Esophagus squamous epithelium (tissue), 5 donors: ENCODE data around the gene HNRNPH1. TPM values are rescaled to one million over a fixed set of nuclear protein-coding genes. Genes with fewer than 3 reads are reported as not detected.

Experiments used
- DNase-seq: peaks from one replicate; lab custom pipeline; 2025; lab: John Stamatoyannopoulos, UW
- H3K27ac ChIP-seq, 4 donors: fragments of 200-600 bp; sonication (generic); one replicate each; pipeline ENCODE4 v1.5.1; 2016 to 2019; ENCODE audit warnings: mild to moderate bottlenecking in 1 of 4
- H3K27me3 ChIP-seq, 4 donors: fragments of 200-600 bp; sonication (generic); 1 replicate in 3 of 4; 2 replicates in 1 of 4; pipeline versions ENCODE4 v1.5.1 to v1.6.0; 2017 to 2021; ENCODE audit warnings: antibody characterized with exemption in 1 of 4
- H3K36me3 ChIP-seq, 3 donors: fragments of 200-600 bp; sonication (generic); one replicate each; pipeline ENCODE4 v1.5.1; 2016 to 2019
- H3K4me1 ChIP-seq, 3 donors: fragments of 200-600 bp; sonication (generic); one replicate each; pipeline ENCODE4 v1.5.1; 2017 to 2019
- H3K4me3 ChIP-seq, 4 donors: fragments of 200-600 bp; sonication (generic); 1 replicate in 3 of 4; 2 replicates in 1 of 4; pipeline ENCODE4 v1.5.1; 2016 to 2019; ENCODE audit warnings: mild to moderate bottlenecking in 2 of 4, moderate library complexity in 1 of 4
- H3K9me3 ChIP-seq, 3 donors: fragments of 200-600 bp; sonication (generic); one replicate each; pipeline ENCODE4 v1.5.1; 2016 to 2019
- POLR2A ChIP-seq, 4 donors: fragments of 450-650 bp; IDR thresholded peaks; one replicate each; pipeline ENCODE4 v1.6.1; 2017; ENCODE audit warnings: antibody characterized with exemption in 4 of 4, mild to moderate bottlenecking in 4 of 4, moderate library complexity in 3 of 4
- WGBS, 2 donors: methylation state at CpG; one replicate each; pipeline ENCODE4 v1.1.5; 2018; 5-methylcytosine and 5-hydroxymethylcytosine counted together
- intact Hi-C: fragments of 100-400 bp; cut with DNase I; formaldehyde crosslinking; loops from one replicate; pipeline ENCODE4 v1.15.0; 2022
- total RNA-seq, 4 donors: library from RNA; depleted of rRNA; stranded (reverse); fragments of >200 nt; gene quantifications; one replicate each; pipeline ENCODE4 v1.1.0, GENCODE V29; 2016
- TF ChIP-seq, protein P1 (sequence below), 6 experiments: fragments of 450-650 bp in 4 of 6; fragments of 200-600 bp in 2 of 6; sonication (generic) in 2 of 6; IDR thresholded peaks; one replicate each; pipeline ENCODE4 v1.5.1; 2016 to 2019; ENCODE audit warnings: antibody characterized with exemption in 6 of 6, mild to moderate bottlenecking in 4 of 6, moderate library complexity in 4 of 6
- donor health status: DM: yes; HTN: yes; CAD: no.

HNRNPH1 gene
- total RNA-seq, 4 donors from 2014 or later, result 209 to 645 (median 383) TPM

DNA sequence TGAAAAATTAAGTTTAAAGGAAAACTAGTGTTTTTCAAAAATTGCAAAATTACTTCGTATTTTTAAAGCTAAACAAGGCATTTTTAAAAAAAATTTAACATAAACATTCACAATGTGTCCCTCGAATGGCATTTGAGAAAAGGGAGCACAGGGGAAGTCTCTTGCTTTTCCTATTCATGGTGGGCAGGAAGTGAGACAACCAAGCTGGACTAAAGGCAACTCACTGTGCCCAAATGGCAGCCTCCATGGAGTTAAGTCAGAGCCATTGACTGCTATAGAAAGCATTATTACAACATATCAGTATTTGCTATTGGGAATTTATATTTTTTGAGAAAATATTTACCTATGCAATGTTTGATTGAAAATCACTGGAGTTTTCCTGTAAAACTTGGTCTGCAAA lies 8.3 kb downstream of the HNRNPH1 start:
- peaks cover 1 to 98% (median 78%) of the 10 kb centered on the region in 3 donors for H3K4me1 ChIP-seq
- no peaks in the 10 kb centered on the region for H3K9me3 ChIP-seq
- H3K4me3 ChIP-seq, result no peak overlapping the region
- no peak for DNase-seq
- H3K36me3 ChIP-seq, result peaks cover 57 to 100% (median 66%) of the 10 kb centered on the region in 3 donors
- H3K27me3 ChIP-seq, result no peaks in the 10 kb centered on the region
- WGBS, 2 donors, result 37 to 38% methylated on average over 2 of the region's 2 CpGs
- intact Hi-C loops, result no loop called here
- peak overlapping the region in 1 of 4 donors; percentile 17 for H3K27ac ChIP-seq
- no peak for TF ChIP-seq POLR2A (IDR thresholded peaks at IDR 0.05)
- TF ChIP-seq, protein P1, sequence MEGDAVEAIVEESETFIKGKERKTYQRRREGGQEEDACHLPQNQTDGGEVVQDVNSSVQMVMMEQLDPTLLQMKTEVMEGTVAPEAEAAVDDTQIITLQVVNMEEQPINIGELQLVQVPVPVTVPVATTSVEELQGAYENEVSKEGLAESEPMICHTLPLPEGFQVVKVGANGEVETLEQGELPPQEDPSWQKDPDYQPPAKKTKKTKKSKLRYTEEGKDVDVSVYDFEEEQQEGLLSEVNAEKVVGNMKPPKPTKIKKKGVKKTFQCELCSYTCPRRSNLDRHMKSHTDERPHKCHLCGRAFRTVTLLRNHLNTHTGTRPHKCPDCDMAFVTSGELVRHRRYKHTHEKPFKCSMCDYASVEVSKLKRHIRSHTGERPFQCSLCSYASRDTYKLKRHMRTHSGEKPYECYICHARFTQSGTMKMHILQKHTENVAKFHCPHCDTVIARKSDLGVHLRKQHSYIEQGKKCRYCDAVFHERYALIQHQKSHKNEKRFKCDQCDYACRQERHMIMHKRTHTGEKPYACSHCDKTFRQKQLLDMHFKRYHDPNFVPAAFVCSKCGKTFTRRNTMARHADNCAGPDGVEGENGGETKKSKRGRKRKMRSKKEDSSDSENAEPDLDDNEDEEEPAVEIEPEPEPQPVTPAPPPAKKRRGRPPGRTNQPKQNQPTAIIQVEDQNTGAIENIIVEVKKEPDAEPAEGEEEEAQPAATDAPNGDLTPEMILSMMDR (IDR thresholded peaks at IDR 0.05), result no peak

DNA sequence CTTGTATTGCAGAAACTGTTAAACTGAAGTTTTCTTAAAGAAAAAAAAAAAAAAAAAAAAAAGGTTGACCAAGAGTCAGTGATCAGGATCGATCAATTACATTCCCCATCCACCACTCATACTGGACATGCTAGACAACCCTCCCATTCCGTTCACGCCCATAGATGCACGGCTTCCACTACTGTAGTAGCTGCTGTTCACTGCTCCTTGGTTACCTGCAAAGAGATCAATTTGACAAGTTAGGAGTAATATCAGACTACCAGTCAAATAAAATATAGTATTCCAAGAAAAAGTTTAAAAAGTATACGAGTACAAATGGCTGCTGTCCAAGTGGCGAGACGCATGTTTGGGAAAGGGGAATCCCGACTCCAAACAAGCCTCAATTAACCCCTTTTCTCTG lies 8.7 kb downstream of the HNRNPH1 start:
- H3K9me3 ChIP-seq, result no peaks in the 10 kb centered on the region
- 39 to 42% methylated on average over 8 of the region's 8 CpGs for WGBS, 2 donors
- no peak for DNase-seq
- H3K27me3 ChIP-seq, result no peaks in the 10 kb centered on the region
- peak overlapping the region in 1 of 4 donors; percentile 17 for H3K27ac ChIP-seq
- TF ChIP-seq, protein P1 (IDR thresholded peaks at IDR 0.05), result no peak
- no peak for TF ChIP-seq POLR2A (IDR thresholded peaks at IDR 0.05)
- intact Hi-C loops, result no loop called here
- H3K4me3 ChIP-seq, result no peak overlapping the region
- H3K36me3 ChIP-seq, result peaks cover 62 to 100% (median 66%) of the 10 kb centered on the region in 3 donors
- H3K4me1 ChIP-seq, result peaks cover 6 to 98% (median 79%) of the 10 kb centered on the region in 3 donors

DNA sequence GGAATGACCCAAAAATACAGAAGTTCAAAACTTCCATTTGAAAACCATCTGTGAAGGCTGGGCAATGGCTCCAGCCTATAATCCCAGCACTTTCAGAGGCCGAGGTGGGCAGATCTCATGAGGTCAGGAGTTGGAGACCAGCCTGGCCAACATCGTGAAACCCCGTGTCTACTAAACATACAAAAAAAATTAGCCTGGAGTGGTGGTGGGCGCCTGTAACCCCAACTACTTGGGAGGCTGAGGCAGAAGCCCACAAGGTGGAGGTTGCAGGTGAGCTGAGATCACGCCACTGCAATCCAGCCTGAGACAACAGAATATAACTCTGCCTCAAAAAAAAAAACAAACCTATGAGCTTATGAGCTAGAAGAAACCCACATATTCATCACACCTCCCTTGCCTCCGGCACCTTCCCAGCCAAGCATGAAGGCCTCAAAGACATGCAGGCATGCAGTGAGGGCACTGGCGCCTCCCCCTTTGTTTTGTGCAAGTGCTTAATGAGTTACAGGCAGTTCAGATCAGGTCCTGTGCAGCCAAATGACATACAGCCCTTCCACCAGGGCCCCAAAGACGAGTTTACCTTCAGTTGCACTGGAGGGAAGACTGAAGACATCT lies 9.9 kb downstream of the HNRNPH1 start:
- no peaks in the 10 kb centered on the region for H3K27me3 ChIP-seq
- peaks cover 59 to 100% (median 66%) of the 10 kb centered on the region in 3 donors for H3K36me3 ChIP-seq
- peaks cover 6 to 98% (median 69%) of the 10 kb centered on the region in 3 donors for H3K4me1 ChIP-seq
- no peak for DNase-seq
- TF ChIP-seq, protein P1 (IDR thresholded peaks at IDR 0.05), result no peak
- TF ChIP-seq POLR2A (IDR thresholded peaks at IDR 0.05), result no peak
- H3K4me3 ChIP-seq, result no peak overlapping the region
- peak overlapping the region in 2 of 4 donors; percentile 12 to 53 for H3K27ac ChIP-seq
- 48% methylated on average over 7 of the region's 8 CpGs for WGBS, 2 donors
- intact Hi-C loops, result no loop called here
- H3K9me3 ChIP-seq, result no peaks in the 10 kb centered on the region

DNA sequence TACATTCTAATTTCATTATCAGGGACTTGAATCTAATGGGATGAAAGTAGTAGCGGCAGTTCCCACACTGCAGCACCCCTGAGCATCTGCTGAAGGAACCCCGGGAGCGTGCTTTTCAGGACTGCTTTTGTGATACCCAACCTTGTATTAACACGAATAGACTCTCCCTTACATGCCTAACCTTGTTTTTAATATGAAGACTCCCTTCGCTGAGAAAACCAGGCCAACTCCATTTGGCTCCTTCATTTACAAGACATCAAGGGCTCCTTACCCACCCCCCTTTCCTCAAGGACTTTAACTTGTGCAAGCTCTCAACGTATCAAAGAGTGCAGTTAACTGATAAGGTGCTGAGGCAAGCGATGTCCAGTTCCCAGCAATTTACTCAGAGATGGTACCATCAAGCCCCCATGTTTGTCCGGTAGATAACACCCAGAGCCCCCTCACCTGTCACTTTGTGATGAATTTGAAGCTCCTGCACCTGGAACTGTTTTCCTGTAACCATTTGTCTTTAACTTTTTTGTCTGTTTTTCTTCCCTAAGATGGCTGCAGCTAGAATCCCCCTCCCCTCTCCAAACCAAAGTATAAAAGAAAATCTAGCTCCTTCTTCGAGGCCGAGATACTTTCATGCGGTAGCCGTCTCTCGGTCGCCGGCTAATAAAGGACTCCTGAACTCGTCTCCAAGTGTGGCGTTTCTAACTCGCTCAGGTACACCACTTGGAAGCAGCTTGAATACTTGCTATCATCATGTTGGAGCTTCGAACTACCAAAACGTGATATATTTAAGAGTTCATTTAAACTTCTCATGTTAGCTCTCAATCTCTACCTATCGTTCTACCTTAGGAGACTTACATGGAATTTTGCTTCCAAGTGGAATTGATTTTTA lies 10.7 kb downstream of the HNRNPH1 start:
- Histone ChIP-seq H3K27ac (peak overlapping the region in 2 of 4 donors; percentile 12 to 53), H3K4me3 (no peak overlapping the region), H3K9me3 (no peaks in the 10 kb centered on the region), H3K36me3 (peaks cover 55 to 100% (median 63%) of the 10 kb centered on the region in 3 donors), H3K4me1 (peaks cover 8 to 98% (median 71%) of the 10 kb centered on the region in 3 donors), H3K27me3 (no peaks in the 10 kb centered on the region)
- no peak for TF ChIP-seq POLR2A (IDR thresholded peaks at IDR 0.05)
- TF ChIP-seq, protein P1 (IDR thresholded peaks at IDR 0.05), result no peak
- DNase-seq, result no peak
- 71 to 81% methylated on average over 19 to 21 of the region's 21 CpGs for WGBS, 2 donors
- intact Hi-C loops, result no loop called here

DNA sequence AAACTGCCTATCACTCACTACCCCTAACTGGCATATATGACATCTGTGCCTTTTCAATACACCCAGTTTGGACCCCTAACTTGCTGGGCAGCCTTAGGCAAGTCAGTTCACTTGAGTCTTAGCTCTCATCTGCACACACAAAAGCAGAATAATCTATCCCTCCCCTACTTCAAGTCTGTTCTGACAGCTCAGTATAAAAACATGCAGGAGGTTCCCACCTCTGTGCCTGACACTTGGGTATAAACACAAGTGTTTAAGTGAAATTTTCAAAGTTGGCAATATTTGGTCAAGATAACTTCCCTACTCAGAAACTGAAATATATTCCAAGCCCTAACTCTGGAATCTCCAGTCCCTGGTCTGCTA lies 12.6 kb downstream of the HNRNPH1 start:
- Histone ChIP-seq H3K4me3 (peak overlapping the region in 1 of 4 donors; percentile 5), H3K9me3 (no peaks in the 10 kb centered on the region), H3K36me3 (peaks cover 42 to 100% (median 54%) of the 10 kb centered on the region in 3 donors), H3K27ac (peak overlapping the region in 3 of 4 donors; percentile 36 to 40 (median 38)), H3K4me1 (peaks cover 19 to 98% (median 67%) of the 10 kb centered on the region in 3 donors), H3K27me3 (no peaks in the 10 kb centered on the region)
- no peak for DNase-seq
- intact Hi-C loops, result no loop called here
- TF ChIP-seq, protein P1 (IDR thresholded peaks at IDR 0.05), result no peak
- TF ChIP-seq POLR2A (IDR thresholded peaks at IDR 0.05), result no peak
